ENCODE measurements around the gene VPS35L.

DNA sequence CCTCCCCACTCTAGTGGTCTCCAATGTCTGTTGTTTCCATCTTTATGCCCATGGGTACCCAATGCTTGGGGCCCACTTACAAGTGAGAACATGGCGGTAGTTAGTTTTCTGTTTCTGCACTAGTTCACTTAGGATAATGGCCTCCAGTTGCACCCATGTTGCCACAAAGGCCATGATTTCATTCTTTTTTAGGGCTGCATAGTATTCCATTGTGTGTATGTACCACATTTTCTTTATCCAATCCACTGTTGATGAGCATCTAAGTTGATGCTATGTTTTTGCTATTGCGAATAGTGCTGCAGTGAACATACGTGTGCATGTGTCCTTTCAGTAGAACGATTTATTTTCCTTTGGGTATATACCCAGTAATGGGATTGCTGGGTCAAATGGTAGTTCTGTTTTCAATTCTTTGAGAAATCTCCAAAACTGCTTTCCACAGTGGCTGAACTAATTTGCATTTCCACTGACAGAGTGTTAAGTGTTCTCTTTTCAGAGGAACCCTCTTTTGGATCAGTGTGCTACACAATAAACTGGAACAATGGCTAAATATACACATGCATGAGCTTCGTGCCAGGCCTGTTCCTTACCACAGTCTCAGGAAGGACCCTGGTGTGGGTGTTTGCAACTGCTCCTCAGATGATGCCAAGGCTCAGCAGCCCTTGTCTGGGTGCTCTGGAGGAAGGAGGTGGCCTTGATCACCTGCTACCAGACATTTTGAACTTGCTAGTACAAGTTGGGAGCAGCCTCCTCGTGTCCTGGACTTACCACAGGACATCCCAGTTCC lies 128.1 kb downstream of the VPS35L start:
- TF ChIP-seq, protein P1, sequence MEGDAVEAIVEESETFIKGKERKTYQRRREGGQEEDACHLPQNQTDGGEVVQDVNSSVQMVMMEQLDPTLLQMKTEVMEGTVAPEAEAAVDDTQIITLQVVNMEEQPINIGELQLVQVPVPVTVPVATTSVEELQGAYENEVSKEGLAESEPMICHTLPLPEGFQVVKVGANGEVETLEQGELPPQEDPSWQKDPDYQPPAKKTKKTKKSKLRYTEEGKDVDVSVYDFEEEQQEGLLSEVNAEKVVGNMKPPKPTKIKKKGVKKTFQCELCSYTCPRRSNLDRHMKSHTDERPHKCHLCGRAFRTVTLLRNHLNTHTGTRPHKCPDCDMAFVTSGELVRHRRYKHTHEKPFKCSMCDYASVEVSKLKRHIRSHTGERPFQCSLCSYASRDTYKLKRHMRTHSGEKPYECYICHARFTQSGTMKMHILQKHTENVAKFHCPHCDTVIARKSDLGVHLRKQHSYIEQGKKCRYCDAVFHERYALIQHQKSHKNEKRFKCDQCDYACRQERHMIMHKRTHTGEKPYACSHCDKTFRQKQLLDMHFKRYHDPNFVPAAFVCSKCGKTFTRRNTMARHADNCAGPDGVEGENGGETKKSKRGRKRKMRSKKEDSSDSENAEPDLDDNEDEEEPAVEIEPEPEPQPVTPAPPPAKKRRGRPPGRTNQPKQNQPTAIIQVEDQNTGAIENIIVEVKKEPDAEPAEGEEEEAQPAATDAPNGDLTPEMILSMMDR (conservative IDR thresholded peaks at IDR 0.05), result no peak
- TF ChIP-seq EZH2 (IDR thresholded peaks at IDR 0.05; ENCODE audit: low read depth), result no peak
